Fibroblast of skin of left biceps (primary cell): ENCODE results near the gene PLP1.

Experiments
- DNase-seq, 2 experiments: peaks; one replicate each; pipeline ENCODE4 v3.0.0-alpha.2; 2013; ENCODE audit warnings: low read depth in 2 of 2

The PLP1 gene

GRCh38 chrX:103830848-103831247 is 54.2 kb downstream of the PLP1 start:
- DNase-seq = no peak

- no peak for DNase-seq
Observed at GRCh38 chrX:103831342-103831802, 54.7 kb downstream of the PLP1 start.

GRCh38 chrX:103831803-103832544 is 55.3 kb downstream of the PLP1 start, which contains the start of gene RAB9B:
Gene RAB9B (minus strand): TSS chrX:103832257. CDS start chrX:103825784, 6,473 bp downstream.
- no peak for DNase-seq

GRCh38 chrX:103839404-103839803 is 62.8 kb downstream of the PLP1 start:
- no peak for DNase-seq
